ENCODE data around the gene CNTNAP2. TPM values are rescaled to one million over a fixed set of nuclear protein-coding genes. Genes with fewer than 3 reads are reported as not detected.

The CNTNAP2 gene
- total and polyA plus RNA-seq, 2 of the 4 experiments (the other 2 are of a cell fraction): not detected

DNA sequence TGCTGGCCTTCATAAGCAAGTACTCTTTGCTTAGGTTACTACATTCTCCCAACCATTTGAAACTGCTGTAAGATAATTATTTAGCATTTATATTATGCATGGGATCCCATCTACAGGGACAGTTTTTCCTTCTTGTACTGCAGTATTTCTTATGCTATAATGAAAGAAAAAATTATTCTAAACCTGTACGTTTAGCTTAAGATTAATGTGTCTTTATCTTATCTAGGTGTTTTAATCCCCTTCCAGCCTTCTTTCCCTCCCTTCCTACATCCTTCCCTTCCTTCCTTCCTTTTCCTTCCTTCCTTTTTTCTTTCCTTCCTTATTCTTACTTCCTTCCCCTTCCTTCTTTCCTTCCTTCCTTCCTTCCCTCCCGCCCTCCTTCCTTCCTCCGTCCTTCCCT lies 778.3 kb downstream of the CNTNAP2 start:
- in situ Hi-C loops (cut with MboI; ENCODE audit: low sequenced_read_pairs): no loop called here
- CTCF ChIA-PET: no interaction called here

More for the DNA sequence above, 778.3 kb downstream of the CNTNAP2 start:
- Histone ChIP-seq H4K8ac (ENCODE audit: low read depth in 2 of 2, low read length in 2 of 2) (no peak overlapping the region), H2AFZ (replicated peaks; ENCODE audit: low read length, poor library complexity) (no peak overlapping the region), H4K20me1 (ENCODE audit: insufficient read depth, low read length) (no peaks in the 10 kb centered on the region), H3K56ac (ENCODE audit: extremely low read depth, insufficient read depth, low read length) (no peak overlapping the region), H2AK9ac (replicated peaks; ENCODE audit: low read depth, low read length, poor library complexity) (no peak overlapping the region), H3K23ac (ENCODE audit: low read depth, low read length) (no peak overlapping the region), H2BK120ac (ENCODE audit: low read depth, low read length) (no peak overlapping the region), H3K18ac (ENCODE audit: low read depth, low read length) (no peak overlapping the region), H3K14ac (replicated peaks; ENCODE audit: low read depth, low read length) (no peak overlapping the region), H2BK5ac (ENCODE audit: low read depth, low read length, poor library complexity, severe bottlenecking) (no peak overlapping the region), H3K36me3 (ENCODE audit: control insufficient read depth, insufficient read depth, low read length) (no peaks in the 10 kb centered on the region), H2BK20ac (ENCODE audit: low read depth, low read length) (no peak overlapping the region), H4K5ac (ENCODE audit: low read depth, low read length) (no peak overlapping the region), H3K79me1 (ENCODE audit: low read depth in 1 of 2, low read length in 2 of 2) (no peaks in the 10 kb centered on the region), H3K9me1 (ENCODE audit: insufficient read depth, low read length) (no peaks in the 10 kb centered on the region), H3K4me3 (ENCODE audit: insufficient read depth, low read depth, low read length) (no peak overlapping the region), H3K4ac (ENCODE audit: low read depth, low read length) (no peak overlapping the region), H4K91ac (ENCODE audit: insufficient read depth, low read depth, low read length) (no peak overlapping the region), H3K4me2 (ENCODE audit: low read depth, low read length) (no peak overlapping the region), H3K4me1 (ENCODE audit: control insufficient read depth, insufficient read depth, low read length) (no peaks in the 10 kb centered on the region), H3K9me3 (ENCODE audit: control insufficient read depth, insufficient read depth, low read length) (peaks cover 2% of the 10 kb centered on the region), H2AK5ac (ENCODE audit: low read depth, low read length) (no peak overlapping the region), H3K27me3 (ENCODE audit: control insufficient read depth, insufficient read depth, low read length) (no peaks in the 10 kb centered on the region), H3K27ac (ENCODE audit: insufficient read depth, low read length) (no peak overlapping the region), H2BK15ac (ENCODE audit: low read depth, low read length) (no peak overlapping the region), H3K9ac (ENCODE audit: low read depth, low read length) (no peak overlapping the region)
- WGBS, 2 experiments (ENCODE audit: extremely low coverage in 2 of 2, insufficient read length in 1 of 2): 86% methylated on average over 2 of the region's 3 CpGs; no CpG with 5 or more reads in 1 of the 2 experiments
- ATAC-seq (ENCODE audit: low read depth) (no peak), DNase-seq (no peak)
- intact Hi-C loops (cut with micrococcal nuclease): no loop called here
- POLR2A ChIA-PET (ENCODE audit: unreplicated experiment): no interaction called here
- no peak for TF ChIP-seq FOS (IDR thresholded peaks at IDR 0.05; ENCODE audit: low read depth, low read length)
- TF ChIP-seq RFX5 (IDR thresholded peaks at IDR 0.05; ENCODE audit: low read depth, low read length): no peak
- no peak for TF ChIP-seq MAFK (IDR thresholded peaks at IDR 0.05; ENCODE audit: low read depth, low read length)
- dilution Hi-C loops (cut with HindIII; ENCODE audit: low sequenced_read_pairs, unreplicated experiment): no loop called here
- no TSS peak for BruUV-seq (replicated peaks)
